HepG2 (cell line): ENCODE results near the gene TRMT112. TPM values are rescaled to one million over a fixed set of nuclear protein-coding genes. Genes with fewer than 3 reads are reported as not detected.

Source experiments
- ATF1 ChIP-seq: IDR thresholded peaks from 2 replicates; pipeline ENCODE4 v1.6.1; 2016; ENCODE audit warnings: mild to moderate bottlenecking, control low read depth
- EHMT2 ChIP-seq: fragments of 200-600 bp; sonication (generic); IDR thresholded peaks from 2 replicates; pipeline ENCODE4 v1.7.0; 2017; ENCODE audit warnings: antibody characterized with exemption, low read depth, low read length, borderline replicate concordance
- ELF3 ChIP-seq: IDR thresholded peaks from 2 replicates; pipeline ENCODE4 v1.6.1; 2016; ENCODE audit warnings: missing genetic modification reagents, missing compliant biosample characterization
- ELK4 ChIP-seq: sonication (generic); formaldehyde crosslinking; IDR thresholded peaks from 2 replicates; pipeline ENCODE4 v1.9.0; 2021; ENCODE audit warnings: missing genetic modification reagents, borderline replicate concordance
- FOXO1 ChIP-seq: sonication (generic); formaldehyde crosslinking; IDR thresholded peaks from 2 replicates; pipeline ENCODE4 v1.4.0; 2020; ENCODE audit warnings: missing genetic modification reagents
- GABPA ChIP-seq, 2 experiments: IDR thresholded peaks; 2 replicates each; pipeline ENCODE4 v1.6.1; 2011 to 2016; ENCODE audit warnings: low read depth in 2 of 2, low read length in 1 of 2, missing biosample characterization in 1 of 2, missing genetic modification characterization in 1 of 2
- HNRNPLL ChIP-seq: fragments of 200-400 bp; formaldehyde crosslinking; IDR thresholded peaks from 2 replicates; pipeline ENCODE4 v1.6.1; 2017; ENCODE audit warnings: mild to moderate bottlenecking, low read depth, low read length; ENCODE audit not compliant: poor library complexity, severe bottlenecking
- LBX2 ChIP-seq: sonication (generic); formaldehyde crosslinking; IDR thresholded peaks from 2 replicates; pipeline ENCODE4 v1.5.0; 2020; ENCODE audit warnings: missing genetic modification reagents, mild to moderate bottlenecking, borderline replicate concordance
- PHB2 ChIP-seq: fragments of 450-650 bp; IDR thresholded peaks from 2 replicates; pipeline ENCODE4 v1.6.1; 2018; ENCODE audit not compliant: partially characterized antibody
- SIN3A ChIP-seq: IDR thresholded peaks from 2 replicates; pipeline ENCODE4 v1.6.1; 2011; ENCODE audit warnings: low read depth, mild to moderate bottlenecking, control low read depth, low read length, borderline replicate concordance
- TAF1 ChIP-seq: sonication (generic); formaldehyde crosslinking; IDR thresholded peaks from 2 replicates; pipeline ENCODE4 v1.4.0; 2020; ENCODE audit warnings: missing genetic modification reagents
- TIGD3 ChIP-seq: sonication (generic); formaldehyde crosslinking; IDR thresholded peaks from 2 replicates; pipeline ENCODE4 v1.5.1; 2020; ENCODE audit warnings: mild to moderate bottlenecking, missing genetic modification reagents, borderline replicate concordance
- UBTF ChIP-seq: sonication (generic); formaldehyde crosslinking; IDR thresholded peaks from 2 replicates; pipeline ENCODE4 v1.4.0; 2020; ENCODE audit warnings: mild to moderate bottlenecking, missing genetic modification reagents
- ZBTB2 ChIP-seq: sonication (generic); formaldehyde crosslinking; IDR thresholded peaks from 2 replicates; pipeline ENCODE4 v1.8.0; 2022; ENCODE audit warnings: low read depth, missing genetic modification reagents
- ZBTB49 ChIP-seq: sonication (generic); formaldehyde crosslinking; IDR thresholded peaks from 2 replicates; pipeline ENCODE4 v1.4.0; 2020; ENCODE audit warnings: missing genetic modification reagents, borderline replicate concordance
- ZBTB7A ChIP-seq: sonication (generic); formaldehyde crosslinking; IDR thresholded peaks from 2 replicates; pipeline ENCODE4 v1.8.0; 2022; ENCODE audit warnings: mild to moderate bottlenecking, missing genetic modification reagents
- ZNF101 ChIP-seq: sonication (generic); formaldehyde crosslinking; IDR thresholded peaks from 2 replicates; pipeline ENCODE4 v1.4.0; 2020; ENCODE audit warnings: mild to moderate bottlenecking, low read depth, missing genetic modification reagents, borderline replicate concordance
- ZNF274 ChIP-seq: sonication (generic); formaldehyde crosslinking; IDR thresholded peaks from 2 replicates; pipeline ENCODE4 v1.5.1; 2020; ENCODE audit warnings: mild to moderate bottlenecking, missing genetic modification reagents
- ZNF331 ChIP-seq: sonication (generic); formaldehyde crosslinking; IDR thresholded peaks from 2 replicates; pipeline ENCODE4 v1.4.0; 2020; ENCODE audit warnings: missing genetic modification reagents
- polyA plus RNA-seq, 8 experiments: library from polyadenylated mRNA; depleted of rRNA in 3 of 8; stranded (reverse) in 7 of 8; unstranded in 1 of 8; fragments of >200 nt; fragmentation: Illumina TruSeq in 4 of 8; extraction: Trizol in 4 of 8; gene quantifications; 2 replicates each; pipeline versions ENCODE4 v1.2.1 to v1.2.3, GENCODE V29; 2011 to 2016; ENCODE audit warnings: low read depth in 4 of 8, missing spikeins in 1 of 8, mixed read lengths in 1 of 8; ENCODE audit not compliant: insufficient read depth in 1 of 8
- total RNA-seq, 5 experiments: library from RNA; depleted of rRNA; stranded (reverse); fragments of >200 nt; fragmentation: Illumina TruSeq; extraction: Trizol; gene quantifications; 2 replicates each; pipeline ENCODE4 v1.2.3, GENCODE V29; 2016; ENCODE audit warnings: low read depth in 1 of 5

The TRMT112 gene
- total and polyA plus RNA-seq, 2 of the 13 experiments (the other 11 are each of a cell fraction or from before 2014, with no cell fraction given), result 186 to 409 TPM

GRCh38 chr11:64305075-64305690 is 12.2 kb downstream of the TRMT112 start, which contains the start of gene ESRRA (continued):
- TF ChIP-seq TIGD3 (CRISPR knock-in tag) (no peak), ZNF274 (CRISPR knock-in tag) (no peak), GABPA (IDR thresholded peaks at IDR 0.05; ENCODE audit: low read depth, low read length) (no peak), GABPA (CRISPR knock-in tag; IDR thresholded peaks at IDR 0.05; ENCODE audit: low read depth) (peak; percentile 49; the same call in 1 of the 2 replicates), FOXO1 (CRISPR knock-in tag) (no peak; the same call in 1 of the 2 replicates), HNRNPLL (peak; percentile 84), ATF1 (CRISPR knock-in tag) (no peak), ELF3 (CRISPR knock-in tag) (no peak), PHB2 (no peak), SIN3A (peak; percentile 71; the same call in 1 of the 2 replicates), ZNF331 (CRISPR knock-in tag) (0 out of 2 replicates have a peak, but pooled peaks have one; percentile 10), ZBTB2 (peak; percentile 61), UBTF (CRISPR knock-in tag) (no peak), TAF1 (CRISPR knock-in tag) (0 out of 2 replicates have a peak, but pooled peaks have one; percentile 29), EHMT2 (no peak), ZBTB49 (no peak), ZNF101 (CRISPR knock-in tag) (no peak), ELK4 (CRISPR knock-in tag) (no peak), LBX2 (CRISPR knock-in tag) (no peak), ZBTB7A (CRISPR knock-in tag) (peak; percentile 81)
